Stimulated activated CD8-positive, alpha-beta memory T cell treated with anti-CD3 and anti-CD28 coated beads, Interleukin-15, amount 100 ng/mL, for 1 hour (primary cell): Measurements from ENCODE around the gene PTH2.
"Not testable (repeated sequence)": the region's sequence is repeated elsewhere in the genome, so short reads cannot be mapped to it uniquely, and the experiment has no call there.

Experiments used
- DNase-seq: peaks from one replicate; pipeline ENCODE4 v3.0.0-alpha.2; 2020; ENCODE audit warnings: low read depth

The PTH2 gene

GRCh38 chr19:49447485-49448431 lies 24.5 kb upstream of the PTH2 start:
- DNase-seq, result no peak

GRCh38 chr19:49445997-49446396 lies 22.8 kb upstream of the PTH2 start:
- DNase-seq, result no peak

- not testable (repeated sequence) for DNase-seq
Measured at GRCh38 chr19:49444100-49444700, 21.0 kb upstream of the PTH2 start.

GRCh38 chr19:49443366-49444099 lies 20.3 kb upstream of the PTH2 start:
- DNase-seq, result peak; percentile 89

GRCh38 chr19:49442771-49443365 lies 19.6 kb upstream of the PTH2 start:
- DNase-seq, result no peak

DNA sequence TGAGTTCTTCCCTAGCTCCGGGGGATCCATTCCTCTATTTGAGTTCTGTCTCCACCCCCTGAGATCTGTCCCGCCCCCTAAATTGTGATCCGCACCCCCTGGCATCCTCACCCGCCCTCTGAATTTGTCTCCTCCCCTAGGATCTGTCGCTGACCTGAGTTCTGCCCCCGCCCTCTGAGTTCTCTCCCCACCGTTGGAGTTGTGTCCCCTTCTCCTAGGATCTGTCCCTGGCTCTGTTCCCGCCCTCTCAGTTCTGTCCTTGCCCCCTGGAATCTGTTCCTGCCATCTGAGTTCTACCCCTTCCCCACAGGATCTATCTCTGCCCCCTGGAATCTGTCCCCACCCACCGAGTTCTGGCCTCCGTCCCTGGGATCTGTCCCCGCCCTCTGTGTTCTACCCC lies 19.1 kb upstream of the PTH2 start:
- DNase-seq, result no peak

DNA sequence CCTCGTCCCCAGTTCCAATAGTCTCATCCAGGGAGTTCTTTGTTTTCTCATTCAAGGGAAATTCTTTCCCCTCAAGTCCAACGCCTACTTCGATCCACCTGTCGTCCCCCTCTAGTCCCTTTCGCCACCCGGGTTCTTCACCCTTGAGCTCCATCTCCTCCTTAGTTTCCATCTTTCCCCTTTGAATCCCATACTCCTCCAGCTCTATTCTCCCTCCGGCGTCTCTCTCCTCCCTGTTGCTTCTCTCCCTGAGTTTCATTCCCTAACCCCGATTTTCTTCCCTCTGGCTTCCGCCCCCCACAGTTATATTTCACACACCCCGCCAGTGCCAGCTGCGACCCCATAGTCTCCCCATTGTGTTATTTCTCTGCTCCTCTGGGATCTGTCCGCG lies 18.7 kb upstream of the PTH2 start:
- no peak for DNase-seq

GRCh38 chr19:49441210-49441959 lies 18.1 kb upstream of the PTH2 start, which contains the start of gene SLC17A7:
SLC17A7 (minus strand) TSS chr19:49441527; CDS start chr19:49441379, 148 bp downstream.
- no peak for DNase-seq

DNA sequence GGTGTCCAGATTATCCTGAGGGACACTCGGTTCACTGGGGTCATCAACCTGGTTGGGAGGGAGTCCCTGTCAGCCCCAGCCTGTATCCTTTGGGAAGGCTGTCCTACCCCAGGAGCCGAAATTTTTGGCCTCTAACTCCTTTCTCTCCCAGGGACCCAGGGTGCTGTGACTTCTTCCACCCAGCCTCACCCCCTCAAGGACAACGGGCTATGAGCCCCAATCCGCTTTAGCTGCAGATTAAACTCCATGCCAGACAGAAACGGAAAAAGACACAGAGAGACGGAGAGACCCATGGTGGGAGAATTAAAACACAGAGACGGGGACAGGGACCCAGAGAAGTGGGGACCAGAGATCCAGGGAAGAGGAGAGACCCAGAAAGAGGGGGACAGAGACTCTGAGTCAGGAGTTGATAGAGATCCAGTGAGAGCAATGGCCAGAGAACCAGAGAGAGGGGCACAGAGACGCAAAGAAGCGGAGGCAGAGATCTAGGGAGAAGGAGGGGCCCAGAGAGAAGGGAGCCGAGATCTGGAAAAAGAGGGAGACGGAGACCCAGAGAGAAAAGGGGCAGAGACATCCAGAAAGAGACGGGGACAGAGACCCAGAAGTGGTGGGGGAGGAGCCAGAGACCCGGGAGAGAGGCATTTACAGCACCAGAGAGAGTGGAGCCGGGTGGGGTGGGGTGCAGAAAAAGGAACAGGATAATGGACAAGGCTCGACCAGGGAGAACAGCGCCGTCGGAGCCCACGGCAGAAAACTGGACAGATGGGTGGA lies 17.4 kb upstream of the PTH2 start:
- DNase-seq, result no peak

- DNase-seq, result no peak
Measured at GRCh38 chr19:49439836-49440235, 16.6 kb upstream of the PTH2 start.

GRCh38 chr19:49438261-49438660 lies 15.0 kb upstream of the PTH2 start:
- no peak for DNase-seq

DNA sequence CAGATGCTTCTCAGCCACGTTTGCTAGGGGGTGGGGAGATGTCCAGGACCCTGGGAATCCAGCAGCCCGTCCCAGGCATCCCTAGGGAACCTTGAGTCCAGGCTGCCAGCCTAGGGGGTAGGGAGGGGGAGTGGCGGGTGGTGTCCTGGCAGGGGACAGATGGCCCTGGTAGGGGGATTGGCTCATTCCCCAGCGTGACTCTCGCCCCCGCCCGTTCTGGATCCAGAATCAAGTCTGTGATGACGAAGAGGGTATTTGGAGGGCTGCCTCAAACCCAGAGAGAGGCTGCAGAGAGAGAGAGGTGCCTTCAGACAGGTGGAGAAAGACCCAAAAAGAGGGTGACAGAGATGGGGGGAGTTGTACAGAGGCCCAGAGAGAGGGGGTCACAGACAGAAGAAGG lies 14.0 kb upstream of the PTH2 start:
- DNase-seq, result no peak

DNA sequence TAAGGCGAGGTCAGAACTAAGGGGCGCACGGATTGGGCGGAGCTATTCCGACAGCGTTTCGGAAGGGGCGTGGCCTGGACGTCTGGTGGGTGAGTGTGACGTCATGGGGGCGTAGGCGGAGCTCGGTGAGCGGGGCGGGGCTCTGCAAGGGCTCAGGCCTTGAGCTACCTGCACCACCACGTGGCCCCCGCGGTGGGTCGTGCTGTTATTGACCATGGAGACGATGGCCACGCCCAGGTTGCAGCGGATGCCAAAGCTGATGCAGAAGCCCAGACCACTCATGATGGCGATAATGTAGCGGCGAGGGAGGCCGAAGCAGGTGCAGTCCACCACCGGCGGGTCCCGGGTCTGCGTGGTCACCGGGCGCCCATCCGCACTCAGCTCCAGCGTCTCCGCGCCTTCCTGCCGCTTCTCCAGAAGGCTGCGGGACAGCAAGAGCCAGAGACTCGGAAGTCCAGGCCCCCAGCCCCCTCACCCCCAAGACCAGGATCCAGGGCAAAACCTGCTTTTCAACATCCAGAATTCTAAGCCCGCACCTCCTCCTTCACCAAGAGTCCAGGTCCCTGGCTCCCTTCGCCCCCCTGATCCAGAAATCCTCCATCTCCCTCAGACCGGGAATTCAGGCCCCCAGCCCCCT lies 13.3 kb upstream of the PTH2 start:
- no peak for DNase-seq

GRCh38 chr19:49435670-49436069 lies 12.4 kb upstream of the PTH2 start:
- DNase-seq, result no peak

GRCh38 chr19:49434907-49435583 lies 11.8 kb upstream of the PTH2 start:
- DNase-seq, result no peak

- DNase-seq, result no peak
Measured at GRCh38 chr19:49433240-49433901, 10.1 kb upstream of the PTH2 start.

DNA sequence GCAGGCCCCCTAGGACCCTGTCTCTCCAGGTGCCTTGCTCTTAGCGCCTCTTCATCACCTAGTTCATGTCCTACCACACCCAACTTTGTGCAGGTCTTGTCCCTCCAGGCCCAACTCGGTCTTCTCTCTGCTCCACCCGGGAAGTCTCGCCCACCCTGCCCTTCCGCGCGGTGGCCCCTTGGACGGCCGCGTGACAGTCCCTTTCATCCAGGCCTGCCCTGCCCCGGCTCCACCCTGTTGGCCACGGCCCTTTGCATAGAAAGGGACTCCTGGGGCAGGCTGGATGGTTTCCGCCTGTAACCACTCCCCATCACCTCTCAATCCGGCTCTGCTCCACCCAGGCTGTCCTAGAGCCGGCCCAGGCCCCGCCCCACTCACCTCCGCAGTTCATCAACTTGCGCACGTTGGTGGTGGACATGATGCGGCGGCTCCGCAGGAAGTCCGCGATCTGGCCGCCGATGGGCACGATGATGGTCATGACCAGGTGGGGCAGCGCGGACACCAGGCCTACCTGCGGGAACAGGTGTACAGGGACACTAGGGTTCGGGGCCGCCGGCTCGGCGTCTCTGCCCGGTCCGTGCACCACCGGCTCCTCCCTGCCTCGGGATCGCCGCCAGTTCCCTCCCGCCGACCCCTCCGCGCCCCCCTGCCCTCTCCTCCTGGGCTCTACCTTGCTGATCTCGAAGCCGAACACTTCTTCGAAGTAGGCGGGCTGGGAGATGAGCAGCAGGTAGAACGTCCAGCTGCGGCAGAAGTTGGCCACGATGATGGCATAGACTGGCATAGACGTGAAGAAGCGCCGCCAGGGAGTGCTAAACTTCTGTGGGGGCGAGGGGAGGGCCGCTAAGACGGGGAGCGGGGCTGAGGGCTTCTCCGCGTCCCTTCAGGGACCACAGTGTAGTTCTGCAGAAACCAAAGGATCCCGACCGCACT lies 9.2 kb upstream of the PTH2 start:
- DNase-seq, result no peak

- DNase-seq, result no peak
Measured at GRCh38 chr19:49431330-49431749, 8.1 kb upstream of the PTH2 start.
